Stimulated activated CD4-positive, alpha-beta T cell treated with anti-CD3 and anti-CD28 coated beads, Interleukin-1b, Interleukin-23, amount 100 ng/mL, for 1 hour (primary cell): Measurements from ENCODE around the gene SPATA33.
"Not testable (repeated sequence)": the region's sequence is repeated elsewhere in the genome, so short reads cannot be mapped to it uniquely, and the experiment has no call there.

Source experiments
- DNase-seq, 2 donors: peaks; one replicate each; pipeline ENCODE4 v3.0.0-alpha.2; 2020; ENCODE audit warnings: low read depth in 2 of 2

Gene SPATA33

GRCh38 chr16:89629827-89630610, 27.6 kb upstream of the SPATA33 start:
- no peak for DNase-seq

DNA sequence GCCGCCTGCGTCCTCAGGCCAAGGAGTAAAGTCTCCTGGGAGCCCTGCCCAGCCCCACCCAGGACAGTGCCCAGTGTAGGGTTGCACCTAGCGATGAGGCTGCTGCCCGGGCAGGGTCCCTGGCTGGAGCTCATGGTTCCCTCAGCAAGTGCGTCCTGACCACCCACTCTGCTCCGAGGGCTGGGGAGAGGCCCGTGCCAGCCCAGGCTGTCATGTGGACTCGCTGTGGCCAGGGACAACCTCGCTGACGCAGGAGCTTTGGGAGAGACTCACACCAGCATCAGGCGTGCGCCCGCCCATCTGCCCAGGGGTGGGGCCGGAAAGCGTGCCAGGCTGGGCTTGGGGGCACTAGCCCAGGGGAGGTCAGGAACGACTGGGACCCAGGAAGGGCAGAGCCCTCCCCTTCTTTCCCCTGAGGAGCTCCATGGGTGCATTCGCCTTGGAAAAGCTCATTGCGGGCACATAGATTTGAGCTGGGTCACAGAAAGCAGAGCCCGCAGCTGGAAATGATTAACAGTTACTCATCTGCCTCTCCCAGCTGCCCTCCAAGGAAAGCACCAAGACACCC, 24.5 kb upstream of the SPATA33 start:
- DNase-seq: no peak

DNA sequence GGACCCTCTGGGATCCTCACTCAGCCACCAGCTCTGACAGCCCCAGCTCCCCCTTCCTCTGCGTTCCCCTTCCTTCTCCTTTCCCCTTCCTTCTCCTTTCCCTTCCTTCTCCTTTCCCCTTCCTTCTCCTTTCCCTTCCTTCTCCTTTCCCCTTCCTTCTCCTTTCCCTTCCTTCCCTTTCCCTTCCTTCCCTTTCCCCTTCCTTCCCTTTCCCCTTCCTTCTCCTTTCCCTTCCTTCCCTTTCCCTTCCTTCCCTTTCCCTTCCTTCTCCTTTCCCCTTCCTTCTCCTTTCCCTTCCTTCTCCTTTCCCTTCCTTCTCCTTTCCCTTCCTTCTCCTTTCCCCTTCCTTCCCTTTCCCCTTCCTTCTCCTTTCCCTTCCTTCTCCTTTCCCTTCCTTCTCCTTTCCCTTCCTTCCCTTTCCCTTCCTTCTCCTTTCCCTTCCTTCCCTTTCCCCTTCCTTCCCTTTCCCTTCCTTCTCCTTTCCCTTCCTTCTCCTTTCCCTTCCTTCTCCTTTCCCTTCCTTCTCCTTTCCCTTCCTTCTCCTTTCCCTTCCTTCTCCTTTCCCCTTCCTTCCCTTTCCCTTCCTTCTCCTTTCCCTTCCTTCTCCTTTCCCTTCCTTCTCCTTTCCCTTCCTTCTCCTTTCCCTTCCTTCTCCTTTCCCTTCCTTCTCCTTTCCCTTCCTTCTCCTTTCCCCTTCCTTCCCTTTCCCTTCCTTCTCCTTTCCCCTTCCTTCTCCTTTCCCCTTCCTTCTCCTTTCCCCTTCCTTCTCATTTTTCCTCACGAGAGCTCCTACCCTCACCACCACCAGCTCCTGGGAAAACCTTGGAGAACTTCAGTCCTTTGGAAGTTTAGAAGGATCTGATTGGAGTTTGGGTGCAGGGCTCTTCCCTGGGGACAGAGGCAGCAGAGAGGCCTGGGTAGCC, 22.9 kb upstream of the SPATA33 start:
- not testable (repeated sequence) for DNase-seq

DNA sequence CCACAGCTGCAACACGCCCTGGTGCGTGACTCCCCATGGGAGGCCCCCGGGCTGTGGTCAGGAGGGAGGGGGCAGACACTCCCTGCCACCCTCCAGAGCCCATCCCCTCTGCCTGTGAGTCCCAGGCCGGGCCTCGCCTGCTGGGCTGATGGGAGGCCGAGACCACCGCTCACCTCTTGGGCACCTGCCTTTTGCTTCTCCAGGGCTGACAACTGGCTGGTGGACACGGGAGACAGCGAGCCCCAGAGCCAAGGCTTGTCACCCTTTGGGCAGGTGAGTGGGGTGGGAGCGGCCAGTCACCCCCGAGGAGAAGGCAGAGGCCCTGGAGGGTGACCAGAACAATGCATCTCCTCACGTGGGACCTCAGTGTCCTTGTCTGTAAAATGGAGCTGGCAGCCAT, 21.0 kb upstream of the SPATA33 start:
- no peak for DNase-seq

- DNase-seq: no peak
These were observed 20.3 kb upstream of the SPATA33 start for GRCh38 chr16:89637379-89637778.

- no peak for DNase-seq
These were observed 19.2 kb upstream of the SPATA33 start for GRCh38 chr16:89638455-89638854.

- DNase-seq: no peak
These were observed 18.3 kb upstream of the SPATA33 start for GRCh38 chr16:89639385-89639784.

DNA sequence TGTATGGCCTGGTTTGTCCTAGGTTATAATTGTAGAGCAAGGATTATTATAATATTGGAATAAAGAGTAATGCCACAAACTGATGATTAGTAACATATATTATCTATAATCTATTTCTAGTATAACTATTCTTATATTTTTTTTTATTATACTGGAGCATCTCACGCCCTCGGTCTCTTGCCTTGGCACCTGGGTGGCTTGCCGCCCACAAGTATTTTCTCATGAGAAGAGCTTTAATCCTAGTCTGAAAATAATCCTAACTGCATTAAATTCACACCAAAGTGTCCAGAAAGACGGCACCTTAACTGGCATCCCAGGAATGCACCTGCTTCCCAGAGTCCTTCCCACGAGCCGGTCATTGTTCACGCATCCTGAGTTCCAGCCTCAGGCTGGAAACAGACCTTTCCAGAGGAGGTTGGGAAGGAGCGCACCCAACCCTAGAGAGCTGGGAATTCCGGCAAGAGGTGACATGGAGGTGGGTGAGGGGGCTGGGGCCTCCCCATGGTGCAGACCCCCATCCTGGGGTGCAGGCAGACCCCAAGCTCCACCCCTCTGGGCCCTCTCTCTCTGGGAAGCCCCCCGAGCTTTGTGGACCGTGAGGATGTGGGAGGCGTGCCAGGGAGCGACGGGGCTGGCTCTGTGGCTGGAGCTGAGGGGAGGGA, 16.0 kb upstream of the SPATA33 start:
- DNase-seq: no peak

- no peak for DNase-seq
These were observed 15.1 kb upstream of the SPATA33 start for GRCh38 chr16:89642574-89642973.

DNA sequence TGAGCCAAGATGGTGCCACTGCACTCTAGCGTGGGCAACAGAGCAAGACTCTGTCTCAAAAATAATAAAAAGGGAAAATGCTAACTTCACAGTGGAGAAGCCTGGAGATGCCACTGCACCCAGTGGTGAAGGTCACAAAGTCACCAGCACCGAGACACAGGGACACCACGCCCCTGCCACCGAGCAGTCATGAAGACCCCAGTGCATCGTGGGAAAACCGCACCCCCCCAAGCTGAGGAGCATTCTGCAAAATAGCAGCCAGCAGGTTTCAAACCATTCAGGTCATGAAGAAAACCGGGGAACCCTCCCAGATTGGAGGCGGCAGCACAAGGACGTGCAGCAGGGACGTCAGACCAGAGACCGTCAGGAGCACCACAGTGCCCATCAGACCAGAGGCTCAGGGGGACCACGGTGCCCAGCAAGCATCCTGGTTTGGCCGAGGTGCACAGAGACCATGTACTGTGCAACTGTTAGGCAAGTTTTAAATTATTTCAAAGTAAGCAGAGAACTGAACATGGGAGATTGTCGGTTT, 13.8 kb upstream of the SPATA33 start:
- DNase-seq: no peak

GRCh38 chr16:89645122-89645521, 12.5 kb upstream of the SPATA33 start:
- no peak for DNase-seq

DNA sequence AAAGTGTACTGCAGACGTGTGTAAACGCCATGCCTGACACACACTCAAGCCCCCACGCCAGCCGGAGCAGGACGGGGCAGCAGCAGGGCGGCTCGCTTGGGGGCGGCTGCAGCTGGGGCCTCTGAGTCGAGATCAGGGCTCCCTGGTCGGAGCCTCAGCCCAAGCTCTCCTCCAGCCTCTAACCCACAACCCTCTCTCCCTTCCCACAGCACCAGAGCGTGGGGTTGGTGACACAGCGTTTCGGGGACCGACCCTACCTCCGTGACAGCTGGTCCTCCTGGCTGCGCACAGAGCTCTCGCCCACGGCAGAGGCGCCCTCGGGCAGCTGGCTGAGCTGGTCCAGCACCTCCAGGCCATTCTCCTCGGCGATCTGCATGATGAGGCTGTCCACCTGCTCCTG, 11.4 kb upstream of the SPATA33 start:
- DNase-seq: no peak

- no peak for DNase-seq
These were observed 10.7 kb upstream of the SPATA33 start for GRCh38 chr16:89646906-89647305.

DNA sequence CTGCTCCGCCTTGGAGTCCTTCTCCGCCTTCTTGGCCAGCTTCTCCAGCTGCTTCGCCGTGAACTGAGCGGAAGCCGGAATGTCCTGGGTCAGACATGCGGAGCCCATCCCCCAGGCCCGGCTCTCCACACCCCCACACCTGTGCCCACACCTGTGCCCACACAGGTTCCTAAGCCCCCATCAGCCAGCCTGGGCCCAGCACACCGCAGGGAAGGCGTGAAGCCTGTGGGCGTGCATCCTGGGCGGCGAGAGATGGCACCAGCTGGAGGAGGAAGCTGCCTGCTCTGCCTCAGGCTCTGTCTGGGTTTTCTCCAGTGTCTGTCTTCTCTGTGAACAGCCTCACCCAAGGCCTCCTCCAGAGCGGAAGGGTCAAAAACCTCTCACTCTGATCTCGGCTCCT, 6.1 kb upstream of the SPATA33 start:
- DNase-seq: no peak

GRCh38 chr16:89653656-89654295, 3.9 kb upstream of the SPATA33 start:
- DNase-seq: no peak

- DNase-seq: no peak
These were observed 2.5 kb upstream of the SPATA33 start for GRCh38 chr16:89655062-89655643.

DNA sequence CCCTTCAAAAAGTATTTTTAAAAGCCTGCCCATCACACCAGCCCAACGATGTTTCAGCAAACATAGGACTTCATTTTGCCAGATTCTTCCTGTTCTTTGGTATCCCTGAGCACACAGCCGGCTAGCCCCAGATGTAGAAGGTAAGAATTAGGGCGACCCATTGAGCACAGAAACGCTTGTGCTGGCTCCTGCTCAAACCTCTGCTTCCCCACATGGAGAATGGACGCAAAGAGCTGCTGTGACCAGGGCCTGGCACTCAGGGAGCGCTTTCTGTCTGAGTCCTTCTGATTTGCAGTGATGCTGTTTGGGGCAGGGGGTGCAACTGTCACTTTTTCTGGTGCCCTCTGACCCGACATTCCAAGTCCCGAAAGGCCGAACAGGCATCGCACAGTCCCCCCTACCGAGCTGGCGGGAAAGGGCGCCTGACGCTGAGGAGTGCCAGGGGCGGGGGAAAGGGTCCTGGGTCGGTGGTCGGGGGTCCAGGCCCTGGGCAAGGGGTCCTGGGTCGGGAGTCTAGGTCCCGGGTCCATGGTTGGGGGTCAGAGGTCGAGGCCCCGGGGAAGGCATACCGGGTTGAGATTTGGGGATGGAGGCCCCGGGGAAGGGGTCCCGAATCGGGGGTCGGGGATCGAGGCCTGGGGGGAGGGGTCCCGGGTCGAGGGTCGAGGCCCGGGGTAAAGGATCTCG, 1.1 kb upstream of the SPATA33 start:
- no peak for DNase-seq

DNA sequence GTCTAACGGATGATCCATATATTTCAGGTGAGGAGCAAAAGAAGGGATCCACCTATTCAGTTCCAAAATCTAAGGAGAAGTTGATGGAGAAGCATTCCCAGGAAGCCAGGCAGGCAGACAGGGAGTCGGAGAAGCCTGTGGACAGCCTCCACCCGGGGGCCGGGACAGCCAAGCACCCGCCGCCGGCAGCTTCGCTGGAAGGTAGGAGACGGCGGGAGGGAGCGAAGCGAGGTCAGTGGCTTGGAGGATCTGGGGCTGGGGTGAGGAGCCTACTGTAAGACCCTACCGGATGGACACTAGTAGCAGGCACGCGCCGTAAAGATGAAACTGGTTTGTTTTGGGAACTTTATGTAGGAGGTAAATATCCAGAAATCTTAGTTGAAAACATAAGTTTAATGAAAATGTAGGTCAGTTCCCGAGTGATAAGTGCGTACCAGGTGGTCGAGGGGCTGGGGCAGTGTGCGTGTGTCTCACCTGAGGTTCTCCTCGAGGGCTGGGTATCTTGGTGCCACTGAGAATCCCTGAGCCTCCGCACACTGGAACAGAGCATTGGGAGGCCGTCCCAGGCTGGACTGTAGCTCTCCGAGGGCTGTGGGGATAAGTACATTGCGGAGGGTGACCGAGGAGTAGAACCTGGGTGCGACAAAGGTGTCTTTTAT, 714 bp downstream of the SPATA33 start:
- no peak for DNase-seq

DNA sequence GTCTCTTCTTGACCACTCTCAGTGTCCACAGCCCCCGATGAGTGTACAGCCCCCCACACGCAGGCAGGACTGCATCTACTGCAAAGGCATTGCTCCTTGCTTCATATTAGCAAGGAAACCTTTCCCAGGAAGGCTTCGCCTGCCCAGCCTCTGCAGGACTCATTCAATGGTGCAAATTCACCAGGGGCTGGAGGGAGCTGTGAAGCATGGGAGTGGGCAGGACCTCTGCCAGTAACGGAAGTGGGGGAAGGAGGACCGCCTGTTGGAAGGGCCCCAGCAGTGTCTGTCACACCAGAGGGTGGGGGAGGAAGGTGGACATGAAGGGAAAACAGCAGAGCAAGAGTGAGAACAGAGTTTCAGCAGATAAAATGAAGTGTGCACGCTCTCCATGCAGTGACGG, 2.5 kb downstream of the SPATA33 start:
- DNase-seq: no peak

GRCh38 chr16:89661215-89661614, 3.6 kb downstream of the SPATA33 start:
- no peak for DNase-seq
